COLO668 (cell line): ENCODE results near the gene MOXD1.
"Not testable (repeated sequence)": the region's sequence is repeated elsewhere in the genome, so short reads cannot be mapped to it uniquely, and the experiment has no call there.

Experiments used
- DNase-seq: peaks from one replicate; lab custom pipeline; 2025; ENCODE audit not compliant: unreplicated experiment; lab: John Stamatoyannopoulos, UW

The MOXD1 gene

GRCh38 chr6:132285004-132285780 is 116.1 kb downstream of the MOXD1 start:
- DNase-seq, result no peak

GRCh38 chr6:132282696-132283095 is 118.6 kb downstream of the MOXD1 start:
- DNase-seq, result no peak

GRCh38 chr6:132280436-132280835 is 120.8 kb downstream of the MOXD1 start:
- DNase-seq, result no peak

GRCh38 chr6:132279592-132280139 is 121.6 kb downstream of the MOXD1 start:
- peak; percentile 67 for DNase-seq

GRCh38 chr6:132275066-132275970 is 126.0 kb downstream of the MOXD1 start:
- no peak for DNase-seq

GRCh38 chr6:132272776-132273175 is 128.5 kb downstream of the MOXD1 start:
- no peak for DNase-seq

GRCh38 chr6:132270726-132271402 is 130.4 kb downstream of the MOXD1 start:
- DNase-seq, result peak; percentile 6

GRCh38 chr6:132268666-132269065 is 132.6 kb downstream of the MOXD1 start:
- DNase-seq, result not testable (repeated sequence)

GRCh38 chr6:132268209-132268608 is 133.1 kb downstream of the MOXD1 start:
- DNase-seq, result no peak

- DNase-seq, result no peak
These were observed 135.7 kb downstream of the MOXD1 start for GRCh38 chr6:132265451-132266097.

- no peak for DNase-seq
These were observed 137.2 kb downstream of the MOXD1 start for GRCh38 chr6:132264021-132264500.

- no peak for DNase-seq
These were observed 139.9 kb downstream of the MOXD1 start for GRCh38 chr6:132261354-132261753.

- DNase-seq, result no peak
These were observed 142.2 kb downstream of the MOXD1 start for GRCh38 chr6:132259070-132259469.

- no peak for DNase-seq
These were observed 143.7 kb downstream of the MOXD1 start for GRCh38 chr6:132257561-132257960.

- no peak for DNase-seq
These were observed 144.8 kb downstream of the MOXD1 start for GRCh38 chr6:132256457-132256856.

GRCh38 chr6:132253906-132254305 is 147.4 kb downstream of the MOXD1 start:
- DNase-seq, result no peak

- no peak for DNase-seq
These were observed 148.1 kb downstream of the MOXD1 start for GRCh38 chr6:132253211-132253610.

GRCh38 chr6:132252113-132252512 is 149.2 kb downstream of the MOXD1 start:
- DNase-seq, result no peak

GRCh38 chr6:132251711-132252110 is 149.6 kb downstream of the MOXD1 start:
- DNase-seq, result no peak

GRCh38 chr6:132247381-132248159 is 153.7 kb downstream of the MOXD1 start:
- DNase-seq, result no peak
